RWPE1 (cell line): ENCODE measurements around the gene RPLP2.

ENCODE experiments used
- CTCF ChIA-PET: fragments of 350-600 bp; sonication (Branson Sonifier 250); formaldehyde crosslinking; extraction: SDS; loops from one replicate; lab custom pipeline; 2021; lab: Yijun Ruan, JAX
- POLR2A ChIA-PET: fragments of 400-600 bp; formaldehyde crosslinking; extraction: SDS; loops from one replicate; lab custom pipeline; 2020; ENCODE audit warnings: antibody characterized with exemption; ENCODE audit not compliant: low non-redundant PET; lab: Yijun Ruan, JAX
- DNase-seq: peaks from one replicate; pipeline ENCODE4 v3.0.0; 2012; ENCODE audit warnings: low spot score
- H3K27ac ChIP-seq: fragments of 450-650 bp; 2 replicates; pipeline ENCODE4 v1.5.1; 2017
- CTCF ChIP-seq: fragments of 450-650 bp; conservative IDR thresholded peaks from 2 replicates; pipeline ENCODE4 v1.5.1; 2017; ENCODE audit warnings: low read depth, mild to moderate bottlenecking

The RPLP2 gene

GRCh38 chr11:827897-828192 lies 18.1 kb downstream of the RPLP2 start, which contains the start of gene CRACR2B:
Gene CRACR2B (plus strand): TSS chr11:827919. CDS start chr11:828608, 689 bp downstream.
- no peak for TF ChIP-seq CTCF
- CTCF ChIA-PET = no interaction called here
- POLR2A ChIA-PET = no interaction called here
- H3K27ac ChIP-seq = no peak within 1 kb of the TSS
- no peak for DNase-seq

DNA sequence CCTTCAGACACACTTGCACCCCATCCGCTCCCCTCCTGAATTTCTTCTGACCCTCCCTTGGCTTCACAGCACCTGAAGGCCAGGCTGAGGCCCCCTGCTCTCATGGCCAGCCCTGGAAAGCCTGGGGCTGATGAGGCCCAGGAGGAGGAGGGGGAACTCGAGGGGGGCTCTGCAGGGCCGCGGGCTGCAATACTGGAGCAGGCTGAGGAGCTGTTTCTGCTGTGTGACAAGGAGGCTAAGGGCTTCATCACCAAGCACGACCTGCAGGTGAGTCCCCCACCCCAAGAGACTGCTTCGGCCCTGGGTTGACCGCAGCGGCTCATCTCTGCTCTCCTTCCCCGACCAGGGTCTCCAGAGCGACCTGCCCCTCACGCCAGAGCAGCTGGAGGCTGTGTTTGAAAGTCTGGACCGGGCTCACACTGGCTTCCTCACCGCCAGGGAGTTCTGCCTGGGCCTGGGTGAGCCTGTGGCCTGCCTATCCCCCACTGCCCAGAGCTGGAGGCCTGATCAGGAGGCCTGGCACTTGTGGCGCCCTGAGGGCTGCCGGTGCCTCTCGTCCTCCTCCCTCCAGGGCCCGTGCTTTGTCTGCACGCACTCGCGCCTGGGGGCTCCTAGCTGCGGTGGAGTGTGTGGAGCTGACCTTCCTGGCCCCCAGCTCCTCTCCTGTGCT lies 18.9 kb downstream of the RPLP2 start:
- TF ChIP-seq CTCF = no peak
- ChIA-PET CTCF (no interaction called here), POLR2A (interaction anchor here (0.6 to 0.7 kb wide), 2 partner anchors 11 to 16 kb away, joined by 4 to 13 read pairs; no protein-coding TSS in a partner anchor)
- no peak for DNase-seq
- H3K27ac ChIP-seq = no peak overlapping the region

- ChIA-PET CTCF (no interaction called here), POLR2A (interaction anchor here (0.6 to 0.7 kb wide), 2 partner anchors 12 to 16 kb away, joined by 4 to 13 read pairs; no protein-coding TSS in a partner anchor)
- TF ChIP-seq CTCF = no peak
- peak overlapping the region; percentile 99 for H3K27ac ChIP-seq
- no peak for DNase-seq
These were observed 19.5 kb downstream of the RPLP2 start for GRCh38 chr11:829176-829846.

GRCh38 chr11:829847-830294 lies 20.1 kb downstream of the RPLP2 start:
- ChIA-PET CTCF (no interaction called here), POLR2A (interaction anchor here (0.9 kb wide), 1 partner anchor 11 kb away, joined by 3 read pairs; the partner anchor contains the start of gene PNPLA2)
- no peak for DNase-seq
- TF ChIP-seq CTCF = no peak
- H3K27ac ChIP-seq = peak overlapping the region; percentile 99

- CTCF ChIA-PET = no interaction called here
- TF ChIP-seq CTCF = no peak
- POLR2A ChIA-PET = interaction anchor here (0.9 kb wide), 1 partner anchor 11 kb away, joined by 3 read pairs; the partner anchor contains the start of gene PNPLA2
- DNase-seq = no peak
- peak overlapping the region; percentile 99 for H3K27ac ChIP-seq
These were observed 20.7 kb downstream of the RPLP2 start for GRCh38 chr11:830295-831117.
